ENCODE data around the gene OPCML.

Gene OPCML

DNA sequence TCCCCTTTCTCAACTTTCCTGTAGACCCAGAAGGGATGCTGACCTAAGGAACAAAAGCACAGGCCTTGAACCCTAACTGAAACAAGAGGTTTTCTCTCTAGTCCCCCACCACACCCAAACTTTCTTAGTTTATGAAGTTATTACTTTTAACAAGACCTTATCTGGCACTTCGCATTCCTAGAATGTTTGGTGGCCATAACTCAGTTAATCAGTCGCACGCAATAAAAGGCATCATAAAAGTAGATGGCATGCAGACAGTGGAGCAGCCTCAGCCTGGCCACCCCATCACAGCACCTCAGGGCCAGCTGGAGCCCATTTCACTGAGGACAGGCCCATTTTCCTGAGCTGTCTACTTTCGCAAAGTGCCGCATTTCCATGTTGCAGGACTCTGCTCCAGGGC is 301.9 kb downstream of the OPCML start:
- Histone ChIP-seq H3K9ac (ENCODE audit: low read length) (no peak overlapping the region), H3K36me3 (ENCODE audit: low read length) (no peaks in the 10 kb centered on the region), H3K4me2 (ENCODE audit: low read depth, low read length, poor library complexity, severe bottlenecking) (no peak overlapping the region), H3K27ac (ENCODE audit: low read depth, low read length) (no peak overlapping the region), H3F3A (ENCODE audit: insufficient read depth) (no peaks in the 10 kb centered on the region), H3K4me3 (ENCODE audit: insufficient read depth, low read length, poor library complexity, severe bottlenecking) (no peak overlapping the region), H3K27me3 (ENCODE audit: low read length) (no peaks in the 10 kb centered on the region), H4K20me1 (ENCODE audit: low read depth, low read length) (no peaks in the 10 kb centered on the region), H2AFZ (ENCODE audit: low read depth, low read length, severe bottlenecking) (no peak overlapping the region), H3K9me3 (ENCODE audit: insufficient read depth, low read length) (no peaks in the 10 kb centered on the region), H3K9me2 (replicated peaks; ENCODE audit: insufficient read depth, low read length) (no peaks in the 10 kb centered on the region), H3K79me2 (ENCODE audit: insufficient read depth, low read length) (no peaks in the 10 kb centered on the region)
- TF ChIP-seq, protein P1, sequence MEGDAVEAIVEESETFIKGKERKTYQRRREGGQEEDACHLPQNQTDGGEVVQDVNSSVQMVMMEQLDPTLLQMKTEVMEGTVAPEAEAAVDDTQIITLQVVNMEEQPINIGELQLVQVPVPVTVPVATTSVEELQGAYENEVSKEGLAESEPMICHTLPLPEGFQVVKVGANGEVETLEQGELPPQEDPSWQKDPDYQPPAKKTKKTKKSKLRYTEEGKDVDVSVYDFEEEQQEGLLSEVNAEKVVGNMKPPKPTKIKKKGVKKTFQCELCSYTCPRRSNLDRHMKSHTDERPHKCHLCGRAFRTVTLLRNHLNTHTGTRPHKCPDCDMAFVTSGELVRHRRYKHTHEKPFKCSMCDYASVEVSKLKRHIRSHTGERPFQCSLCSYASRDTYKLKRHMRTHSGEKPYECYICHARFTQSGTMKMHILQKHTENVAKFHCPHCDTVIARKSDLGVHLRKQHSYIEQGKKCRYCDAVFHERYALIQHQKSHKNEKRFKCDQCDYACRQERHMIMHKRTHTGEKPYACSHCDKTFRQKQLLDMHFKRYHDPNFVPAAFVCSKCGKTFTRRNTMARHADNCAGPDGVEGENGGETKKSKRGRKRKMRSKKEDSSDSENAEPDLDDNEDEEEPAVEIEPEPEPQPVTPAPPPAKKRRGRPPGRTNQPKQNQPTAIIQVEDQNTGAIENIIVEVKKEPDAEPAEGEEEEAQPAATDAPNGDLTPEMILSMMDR (IDR thresholded peaks at IDR 0.05; ENCODE audit: insufficient read depth, low read length, poor library complexity, severe bottlenecking) = no peak
- no peak for TF ChIP-seq EZH2phosphoT487 (conservative IDR thresholded peaks at IDR 0.05; ENCODE audit: low read length)

DNA sequence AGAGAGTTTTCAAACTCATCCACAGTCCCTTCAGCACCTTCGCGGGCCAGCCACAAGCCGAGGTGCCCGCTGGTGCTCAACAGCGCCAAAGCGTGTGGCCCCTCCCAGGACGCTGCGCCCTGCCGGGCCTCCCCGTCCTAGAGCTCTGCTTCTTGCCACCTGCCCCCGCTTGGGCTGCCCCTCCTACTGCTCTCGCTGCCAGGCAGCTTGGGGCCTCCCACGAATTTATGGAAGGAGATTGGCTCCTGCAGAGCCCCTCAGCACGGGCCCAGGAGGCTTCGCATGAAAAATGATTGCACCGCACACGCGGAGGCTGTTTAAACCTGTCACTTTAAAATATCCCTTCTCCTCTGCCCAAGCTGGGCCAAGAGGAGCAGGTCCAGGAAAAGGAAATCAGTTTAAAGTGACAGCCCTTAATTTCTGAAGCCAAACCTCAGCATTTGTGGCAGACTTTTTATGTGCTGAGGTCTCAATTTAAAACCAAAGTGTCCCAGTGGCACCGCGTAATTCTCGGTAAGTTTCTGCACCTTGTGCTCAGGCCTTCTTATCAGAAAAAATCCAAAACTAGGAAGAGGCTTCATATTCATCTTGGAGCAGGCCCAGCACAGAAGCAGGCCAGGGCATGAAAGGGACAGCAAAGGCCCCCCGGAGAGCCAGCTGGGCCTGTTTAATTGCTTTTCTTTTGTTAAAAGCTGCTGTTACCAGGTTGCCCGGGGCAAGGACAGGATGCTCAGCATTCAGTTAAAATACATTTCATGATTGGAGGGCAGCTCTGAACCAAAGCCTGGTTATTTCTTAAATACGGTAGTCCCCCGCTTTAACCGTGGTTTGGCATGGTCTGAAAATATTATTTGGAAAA is 303.6 kb downstream of the OPCML start:
- no peak for TF ChIP-seq EZH2phosphoT487 (conservative IDR thresholded peaks at IDR 0.05; ENCODE audit: low read length)
- TF ChIP-seq, protein P1 (IDR thresholded peaks at IDR 0.05; ENCODE audit: insufficient read depth, low read length, poor library complexity, severe bottlenecking) = no peak
- Histone ChIP-seq H3K27me3 (ENCODE audit: low read length) (no peaks in the 10 kb centered on the region), H4K20me1 (ENCODE audit: low read depth, low read length) (no peaks in the 10 kb centered on the region), H3K27ac (ENCODE audit: low read depth, low read length) (no peak overlapping the region), H3K4me2 (ENCODE audit: low read depth, low read length, poor library complexity, severe bottlenecking) (no peak overlapping the region), H3K9me2 (replicated peaks; ENCODE audit: insufficient read depth, low read length) (no peaks in the 10 kb centered on the region), H3K9ac (ENCODE audit: low read length) (no peak overlapping the region), H3K4me3 (ENCODE audit: insufficient read depth, low read length, poor library complexity, severe bottlenecking) (no peak overlapping the region), H2AFZ (ENCODE audit: low read depth, low read length, severe bottlenecking) (no peak overlapping the region), H3K9me3 (ENCODE audit: insufficient read depth, low read length) (no peaks in the 10 kb centered on the region), H3K36me3 (ENCODE audit: low read length) (no peaks in the 10 kb centered on the region), H3K79me2 (ENCODE audit: insufficient read depth, low read length) (no peaks in the 10 kb centered on the region), H3F3A (ENCODE audit: insufficient read depth) (no peaks in the 10 kb centered on the region)

DNA sequence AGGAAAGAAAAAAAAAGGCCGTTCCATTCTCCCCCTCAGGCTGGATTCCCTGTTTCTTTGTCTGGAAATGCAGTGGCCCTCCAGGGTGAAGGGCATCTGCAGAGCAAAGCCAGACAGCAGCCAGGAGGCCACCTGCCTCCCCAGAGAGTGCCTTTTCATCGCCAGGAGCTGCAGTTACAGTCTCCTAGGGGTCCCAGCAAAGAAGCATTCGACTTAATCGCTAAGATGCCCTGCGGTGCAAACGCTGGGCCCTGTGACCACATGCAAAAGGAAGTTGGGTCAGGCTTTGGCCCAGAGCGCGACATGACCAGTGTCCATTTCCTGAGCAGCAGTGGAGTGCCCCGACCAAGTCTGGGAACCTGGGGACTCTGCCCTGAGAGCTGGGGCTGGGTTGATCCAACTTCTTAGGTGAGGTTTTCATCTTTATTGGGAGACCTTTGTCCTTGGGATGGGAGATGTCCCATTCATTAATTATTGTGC is 304.6 kb downstream of the OPCML start:
- H3K27ac ChIP-seq (ENCODE audit: low read depth, low read length) = no peak overlapping the region
- no peaks in the 10 kb centered on the region for H3K9me3 ChIP-seq (ENCODE audit: insufficient read depth, low read length)
- no peak overlapping the region for H2AFZ ChIP-seq (ENCODE audit: low read depth, low read length, severe bottlenecking)
- TF ChIP-seq EZH2phosphoT487 (conservative IDR thresholded peaks at IDR 0.05; ENCODE audit: low read length) = no peak
- TF ChIP-seq, protein P1 (IDR thresholded peaks at IDR 0.05; ENCODE audit: insufficient read depth, low read length, poor library complexity, severe bottlenecking) = no peak
- no peaks in the 10 kb centered on the region for H3K27me3 ChIP-seq (ENCODE audit: low read length)
- H3F3A ChIP-seq (ENCODE audit: insufficient read depth) = no peaks in the 10 kb centered on the region
- H3K36me3 ChIP-seq (ENCODE audit: low read length) = no peaks in the 10 kb centered on the region
- no peak overlapping the region for H3K4me2 ChIP-seq (ENCODE audit: low read depth, low read length, poor library complexity, severe bottlenecking)
- no peaks in the 10 kb centered on the region for H4K20me1 ChIP-seq (ENCODE audit: low read depth, low read length)
- H3K4me3 ChIP-seq (ENCODE audit: insufficient read depth, low read length, poor library complexity, severe bottlenecking) = no peak overlapping the region
- H3K79me2 ChIP-seq (ENCODE audit: insufficient read depth, low read length) = no peaks in the 10 kb centered on the region
- no peak overlapping the region for H3K9ac ChIP-seq (ENCODE audit: low read length)
- H3K9me2 ChIP-seq (replicated peaks; ENCODE audit: insufficient read depth, low read length) = no peaks in the 10 kb centered on the region
